H9 (cell line): ENCODE data around the gene AATK. TPM values are rescaled to one million over a fixed set of nuclear protein-coding genes. Genes with fewer than 3 reads are reported as not detected.
A peak's percentile ranks its signal among the peaks of the same experiment; 100 is the strongest.

Experiments used
- DNase-seq: peaks from one replicate; pipeline ENCODE4 v3.0.0-alpha.2; 2017
- H2AFZ ChIP-seq: one replicate; pipeline ENCODE4 v1.6.1; 2013; ENCODE audit warnings: mild to moderate bottlenecking, low read length, control low read depth, moderate library complexity
- H2AK5ac ChIP-seq: 2 replicates; pipeline ENCODE4 v1.6.1; 2013; ENCODE audit warnings: low read length, control low read depth, mixed read lengths; ENCODE audit not compliant: insufficient read length
- H2BK120ac ChIP-seq: one replicate; pipeline ENCODE4 v1.6.1; 2013; ENCODE audit warnings: low read depth, mild to moderate bottlenecking, low read length, control low read depth, inconsistent platforms; ENCODE audit not compliant: poor library complexity, severe bottlenecking
- H2BK12ac ChIP-seq: 2 replicates; pipeline ENCODE4 v1.6.1; 2013; ENCODE audit warnings: low read length, control low read depth, mixed read lengths, low read depth; ENCODE audit not compliant: insufficient read length
- H2BK15ac ChIP-seq: 2 replicates; pipeline ENCODE4 v1.6.1; 2013; ENCODE audit warnings: low read depth, low read length, control low read depth
- H2BK20ac ChIP-seq: one replicate; pipeline ENCODE4 v1.6.1; 2013; ENCODE audit warnings: low read depth, mild to moderate bottlenecking, low read length, control low read depth, inconsistent platforms; ENCODE audit not compliant: poor library complexity, severe bottlenecking
- H2BK5ac ChIP-seq: 2 replicates; pipeline ENCODE4 v1.6.1; 2013; ENCODE audit warnings: low read length, control low read depth, mixed read lengths; ENCODE audit not compliant: insufficient read length
- H3K14ac ChIP-seq: 2 replicates; pipeline ENCODE4 v1.6.1; 2013; ENCODE audit warnings: low read length, control low read depth; ENCODE audit not compliant: insufficient read depth
- H3K18ac ChIP-seq: 2 replicates; pipeline ENCODE4 v1.6.1; 2013; ENCODE audit warnings: low read depth, mild to moderate bottlenecking, mixed read lengths, low read length, control low read depth; ENCODE audit not compliant: insufficient read length
- H3K23ac ChIP-seq: 2 replicates; pipeline ENCODE4 v1.6.1; 2013; ENCODE audit warnings: low read length, control low read depth, mixed read lengths, low read depth; ENCODE audit not compliant: insufficient read length
- H3K23me2 ChIP-seq: 2 replicates; pipeline ENCODE4 v1.6.1; 2013; ENCODE audit warnings: low read depth, mild to moderate bottlenecking, mixed read lengths, low read length, control low read depth; ENCODE audit not compliant: insufficient read length, poor library complexity, severe bottlenecking
- H3K27ac ChIP-seq: 2 replicates; pipeline ENCODE4 v1.5.1; 2013; ENCODE audit warnings: low read length, control low read depth, mixed read lengths, low read depth; ENCODE audit not compliant: insufficient read length
- H3K27me3 ChIP-seq: 2 replicates; pipeline ENCODE4 v1.6.1; 2013; ENCODE audit warnings: low read length, control low read depth, inconsistent platforms; ENCODE audit not compliant: insufficient read depth
- H3K4ac ChIP-seq: 2 replicates; pipeline ENCODE4 v1.6.1; 2013; ENCODE audit warnings: low read depth, mild to moderate bottlenecking, control low read depth, inconsistent platforms, low read length, moderate library complexity
- H3K4me1 ChIP-seq: 2 replicates; pipeline ENCODE4 v1.6.1; 2013; ENCODE audit warnings: low read length, control low read depth, inconsistent platforms; ENCODE audit not compliant: insufficient read depth
- H3K4me2 ChIP-seq: 2 replicates; pipeline ENCODE4 v1.6.1; 2013; ENCODE audit warnings: low read length, control low read depth, mixed read lengths; ENCODE audit not compliant: insufficient read length, insufficient read depth
- H3K56ac ChIP-seq: 2 replicates; pipeline ENCODE4 v1.6.1; 2013; ENCODE audit warnings: low read depth, mild to moderate bottlenecking, mixed read lengths, low read length, control low read depth; ENCODE audit not compliant: insufficient read length
- H3K79me1 ChIP-seq: 2 replicates; pipeline ENCODE4 v1.6.1; 2013; ENCODE audit warnings: low read depth, mild to moderate bottlenecking, moderate library complexity, low read length, control low read depth, inconsistent platforms; ENCODE audit not compliant: insufficient read depth, poor library complexity, severe bottlenecking
- H3K79me2 ChIP-seq: 2 replicates; pipeline ENCODE4 v1.6.1; 2013; ENCODE audit warnings: low read length, control low read depth, inconsistent platforms; ENCODE audit not compliant: insufficient read depth
- H3K9ac ChIP-seq: 2 replicates; pipeline ENCODE4 v1.6.1; 2013; ENCODE audit warnings: low read length, control low read depth, mixed read lengths; ENCODE audit not compliant: insufficient read length; ENCODE audit errors: extremely low read depth
- H3K9me3 ChIP-seq: one replicate; pipeline ENCODE4 v1.6.1; 2013; ENCODE audit warnings: low read depth, low read length, inconsistent platforms; ENCODE audit not compliant: control insufficient read depth
- H3T11ph ChIP-seq: one replicate; pipeline ENCODE4 v1.6.1; 2013; ENCODE audit warnings: mild to moderate bottlenecking, low read length, control low read depth, inconsistent platforms
- H4K20me1 ChIP-seq: one replicate; pipeline ENCODE4 v1.6.1; 2013; ENCODE audit not compliant: control insufficient read depth, insufficient read length, insufficient read depth
- H4K5ac ChIP-seq: 2 replicates; pipeline ENCODE4 v1.6.1; 2013; ENCODE audit warnings: low read depth, mild to moderate bottlenecking, mixed read lengths, low read length, control low read depth; ENCODE audit not compliant: insufficient read length
- H4K8ac ChIP-seq: replicated peaks from 2 replicates; pipeline ENCODE4 v1.6.1; 2013; ENCODE audit warnings: low read length, control low read depth, mixed read lengths, low read depth; ENCODE audit not compliant: insufficient read length
- H4K91ac ChIP-seq: 2 replicates; pipeline ENCODE4 v1.6.1; 2013; ENCODE audit warnings: low read depth, mild to moderate bottlenecking, moderate library complexity, mixed read lengths, low read length, control low read depth; ENCODE audit not compliant: insufficient read length
- H3K27ac Mint-ChIP-seq, 3 experiments: 2 replicates in 2 of 3; 3 replicates in 1 of 3; pipeline ENCODE4 v1.8.0; 2020 to 2021; ENCODE audit warnings: mixed read lengths in 3 of 3, mild to moderate bottlenecking in 1 of 3, moderate library complexity in 1 of 3
- H3K27me3 Mint-ChIP-seq: 2 replicates; pipeline ENCODE4 v1.8.0; 2021; ENCODE audit warnings: low read depth, mild to moderate bottlenecking, moderate library complexity, mixed read lengths
- H3K36me3 Mint-ChIP-seq, 3 experiments: 2 replicates in 2 of 3; 3 replicates in 1 of 3; pipeline ENCODE4 v1.8.0; 2020 to 2021; ENCODE audit warnings: low read depth in 3 of 3, mixed read lengths in 3 of 3; ENCODE audit not compliant: insufficient read depth in 1 of 3
- H3K4me1 Mint-ChIP-seq, 2 experiments: 2 replicates each; pipeline ENCODE4 v1.8.0; 2020; ENCODE audit warnings: mixed read lengths in 2 of 2
- H3K4me3 Mint-ChIP-seq, 2 experiments: 2 replicates in 1 of 2; 3 replicates in 1 of 2; pipeline ENCODE4 v1.8.0; 2020 to 2021; ENCODE audit warnings: mild to moderate bottlenecking in 2 of 2, mixed read lengths in 2 of 2, moderate library complexity in 1 of 2
- H3K9me3 Mint-ChIP-seq, 2 experiments: 2 replicates in 1 of 2; 3 replicates in 1 of 2; pipeline ENCODE4 v1.8.0; 2020; ENCODE audit warnings: mild to moderate bottlenecking in 2 of 2, mixed read lengths in 2 of 2, moderate library complexity in 1 of 2
- CTCF ChIP-seq: fragments of 200-600 bp; sonication (generic); conservative IDR thresholded peaks from 3 replicates; pipeline ENCODE4 v1.8.0; 2021; ENCODE audit warnings: antibody characterized with exemption, mild to moderate bottlenecking
- WGBS: extraction: QIAGEN DNeasy Blood & Tissue Kit; methylation state at CpG from one replicate; pipeline ENCODE4 v1.1.7; 2013; ENCODE audit warnings: missing lambda C conversion rate, low lambda C conversion rate, mixed read lengths; ENCODE audit not compliant: insufficient read length; ENCODE audit errors: extremely low coverage; 5-methylcytosine and 5-hydroxymethylcytosine counted together
- total RNA-seq: library from RNA; stranded (reverse); gene quantifications from 2 replicates; pipeline ENCODE4 v1.2.1, GENCODE V29; 2021

Gene AATK
- total RNA-seq, 1 experiment from 2014 or later, result 2.4 TPM

- Histone ChIP-seq H3K4me2 (no peak overlapping the region), H3K27me3 (no peaks in the 10 kb centered on the region), H4K5ac (no peak overlapping the region), H3T11ph (no peak overlapping the region), H3K56ac (no peak overlapping the region), H3K9ac (no peak overlapping the region), H3K9me3 (no peaks in the 10 kb centered on the region), H2BK5ac (no peak overlapping the region), H2BK20ac (no peak overlapping the region), H3K4me1 (no peaks in the 10 kb centered on the region), H3K23me2 (no peaks in the 10 kb centered on the region), H3K14ac (no peak overlapping the region), H2BK15ac (no peak overlapping the region), H4K20me1 (no peaks in the 10 kb centered on the region), H3K23ac (no peak overlapping the region), H3K4ac (no peak overlapping the region), H3K18ac (no peak overlapping the region), H2AFZ (no peak overlapping the region), H2BK12ac (no peak overlapping the region), H4K91ac (no peak overlapping the region), H2BK120ac (no peak overlapping the region), H4K8ac (no peak overlapping the region), H3K27ac (no peak overlapping the region), H2AK5ac (no peak overlapping the region), H3K79me1 (no peaks in the 10 kb centered on the region), H3K79me2 (no peaks in the 10 kb centered on the region)
- DNase-seq, result no peak
- Mint-ChIP-seq H3K27me3 (no peaks in the 10 kb centered on the region; the same call in 1 of the 2 replicates), H3K36me3 (no peaks in the 10 kb centered on the region; a peak in 1 of 7 replicates), H3K9me3 (no peaks in the 10 kb centered on the region), H3K27ac (peak overlapping the region in 1 of 3 experiments; percentile 83; a peak in 1 of 7 replicates), H3K4me1 (peaks cover 5 to 12% of the 10 kb centered on the region in 2 experiments), H3K4me3 (no peak overlapping the region)
- no CpG with 5 or more reads among the region's 19 CpGs for WGBS
- TF ChIP-seq CTCF, result no peak
These were observed 51.5 kb downstream of the AATK start for GRCh38 chr17:81114351-81115093.
